ENCODE data around the gene OR14A2.

DNA sequence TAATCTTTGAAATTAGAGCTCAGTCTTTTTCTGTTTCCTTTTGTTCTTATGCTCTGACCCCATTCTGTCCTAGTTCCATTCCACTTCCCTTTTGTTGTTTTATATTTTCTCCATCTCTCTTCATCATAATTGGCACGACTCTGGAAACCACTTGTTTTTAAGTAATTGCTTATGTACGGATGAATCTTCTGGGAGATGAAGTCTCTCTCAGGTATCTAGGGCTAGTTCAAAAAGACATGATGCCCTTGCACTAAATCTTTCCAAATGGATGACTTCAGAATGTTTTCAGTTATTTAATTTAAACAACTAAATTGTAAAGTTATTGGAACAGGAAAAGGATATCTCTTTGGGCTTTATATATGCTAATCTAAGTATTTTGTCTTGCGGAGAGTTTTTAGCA lies 31.4 kb downstream of the OR14A2 start, which contains the start of gene OR6F1:
- TF ChIP-seq, protein P1, sequence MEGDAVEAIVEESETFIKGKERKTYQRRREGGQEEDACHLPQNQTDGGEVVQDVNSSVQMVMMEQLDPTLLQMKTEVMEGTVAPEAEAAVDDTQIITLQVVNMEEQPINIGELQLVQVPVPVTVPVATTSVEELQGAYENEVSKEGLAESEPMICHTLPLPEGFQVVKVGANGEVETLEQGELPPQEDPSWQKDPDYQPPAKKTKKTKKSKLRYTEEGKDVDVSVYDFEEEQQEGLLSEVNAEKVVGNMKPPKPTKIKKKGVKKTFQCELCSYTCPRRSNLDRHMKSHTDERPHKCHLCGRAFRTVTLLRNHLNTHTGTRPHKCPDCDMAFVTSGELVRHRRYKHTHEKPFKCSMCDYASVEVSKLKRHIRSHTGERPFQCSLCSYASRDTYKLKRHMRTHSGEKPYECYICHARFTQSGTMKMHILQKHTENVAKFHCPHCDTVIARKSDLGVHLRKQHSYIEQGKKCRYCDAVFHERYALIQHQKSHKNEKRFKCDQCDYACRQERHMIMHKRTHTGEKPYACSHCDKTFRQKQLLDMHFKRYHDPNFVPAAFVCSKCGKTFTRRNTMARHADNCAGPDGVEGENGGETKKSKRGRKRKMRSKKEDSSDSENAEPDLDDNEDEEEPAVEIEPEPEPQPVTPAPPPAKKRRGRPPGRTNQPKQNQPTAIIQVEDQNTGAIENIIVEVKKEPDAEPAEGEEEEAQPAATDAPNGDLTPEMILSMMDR (IDR thresholded peaks at IDR 0.05; ENCODE audit: insufficient read depth, low read length), result no peak
- TF ChIP-seq POLR2AphosphoS5 (IDR thresholded peaks at IDR 0.05; ENCODE audit: low read depth) (no peak), SPI1 (IDR thresholded peaks at IDR 0.05; ENCODE audit: borderline replicate concordance, low read depth) (no peak), GABPA (IDR thresholded peaks at IDR 0.05; ENCODE audit: low read depth) (no peak)
- TF ChIP-seq, protein P2, sequence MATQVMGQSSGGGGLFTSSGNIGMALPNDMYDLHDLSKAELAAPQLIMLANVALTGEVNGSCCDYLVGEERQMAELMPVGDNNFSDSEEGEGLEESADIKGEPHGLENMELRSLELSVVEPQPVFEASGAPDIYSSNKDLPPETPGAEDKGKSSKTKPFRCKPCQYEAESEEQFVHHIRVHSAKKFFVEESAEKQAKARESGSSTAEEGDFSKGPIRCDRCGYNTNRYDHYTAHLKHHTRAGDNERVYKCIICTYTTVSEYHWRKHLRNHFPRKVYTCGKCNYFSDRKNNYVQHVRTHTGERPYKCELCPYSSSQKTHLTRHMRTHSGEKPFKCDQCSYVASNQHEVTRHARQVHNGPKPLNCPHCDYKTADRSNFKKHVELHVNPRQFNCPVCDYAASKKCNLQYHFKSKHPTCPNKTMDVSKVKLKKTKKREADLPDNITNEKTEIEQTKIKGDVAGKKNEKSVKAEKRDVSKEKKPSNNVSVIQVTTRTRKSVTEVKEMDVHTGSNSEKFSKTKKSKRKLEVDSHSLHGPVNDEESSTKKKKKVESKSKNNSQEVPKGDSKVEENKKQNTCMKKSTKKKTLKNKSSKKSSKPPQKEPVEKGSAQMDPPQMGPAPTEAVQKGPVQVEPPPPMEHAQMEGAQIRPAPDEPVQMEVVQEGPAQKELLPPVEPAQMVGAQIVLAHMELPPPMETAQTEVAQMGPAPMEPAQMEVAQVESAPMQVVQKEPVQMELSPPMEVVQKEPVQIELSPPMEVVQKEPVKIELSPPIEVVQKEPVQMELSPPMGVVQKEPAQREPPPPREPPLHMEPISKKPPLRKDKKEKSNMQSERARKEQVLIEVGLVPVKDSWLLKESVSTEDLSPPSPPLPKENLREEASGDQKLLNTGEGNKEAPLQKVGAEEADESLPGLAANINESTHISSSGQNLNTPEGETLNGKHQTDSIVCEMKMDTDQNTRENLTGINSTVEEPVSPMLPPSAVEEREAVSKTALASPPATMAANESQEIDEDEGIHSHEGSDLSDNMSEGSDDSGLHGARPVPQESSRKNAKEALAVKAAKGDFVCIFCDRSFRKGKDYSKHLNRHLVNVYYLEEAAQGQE (IDR thresholded peaks at IDR 0.05; ENCODE audit: insufficient replicate concordance, low read depth), result no peak

All from HL-60 (cell line).